Stimulated activated CD4-positive, alpha-beta T cell treated with anti-CD3 and anti-CD28 coated beads, Interleukin-4, amount 100 ng/mL, for 48 hours (primary cell): ENCODE results near the gene AGPAT4.
"Not testable (repeated sequence)": the region's sequence is repeated elsewhere in the genome, so short reads cannot be mapped to it uniquely, and the experiment has no call there.

Experiments used
- DNase-seq, 2 donors: peaks; one replicate each; pipeline ENCODE4 v3.0.0-alpha.2; 2020; ENCODE audit warnings: low read depth in 2 of 2

The AGPAT4 gene, protein sequence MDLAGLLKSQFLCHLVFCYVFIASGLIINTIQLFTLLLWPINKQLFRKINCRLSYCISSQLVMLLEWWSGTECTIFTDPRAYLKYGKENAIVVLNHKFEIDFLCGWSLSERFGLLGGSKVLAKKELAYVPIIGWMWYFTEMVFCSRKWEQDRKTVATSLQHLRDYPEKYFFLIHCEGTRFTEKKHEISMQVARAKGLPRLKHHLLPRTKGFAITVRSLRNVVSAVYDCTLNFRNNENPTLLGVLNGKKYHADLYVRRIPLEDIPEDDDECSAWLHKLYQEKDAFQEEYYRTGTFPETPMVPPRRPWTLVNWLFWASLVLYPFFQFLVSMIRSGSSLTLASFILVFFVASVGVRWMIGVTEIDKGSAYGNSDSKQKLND

DNA sequence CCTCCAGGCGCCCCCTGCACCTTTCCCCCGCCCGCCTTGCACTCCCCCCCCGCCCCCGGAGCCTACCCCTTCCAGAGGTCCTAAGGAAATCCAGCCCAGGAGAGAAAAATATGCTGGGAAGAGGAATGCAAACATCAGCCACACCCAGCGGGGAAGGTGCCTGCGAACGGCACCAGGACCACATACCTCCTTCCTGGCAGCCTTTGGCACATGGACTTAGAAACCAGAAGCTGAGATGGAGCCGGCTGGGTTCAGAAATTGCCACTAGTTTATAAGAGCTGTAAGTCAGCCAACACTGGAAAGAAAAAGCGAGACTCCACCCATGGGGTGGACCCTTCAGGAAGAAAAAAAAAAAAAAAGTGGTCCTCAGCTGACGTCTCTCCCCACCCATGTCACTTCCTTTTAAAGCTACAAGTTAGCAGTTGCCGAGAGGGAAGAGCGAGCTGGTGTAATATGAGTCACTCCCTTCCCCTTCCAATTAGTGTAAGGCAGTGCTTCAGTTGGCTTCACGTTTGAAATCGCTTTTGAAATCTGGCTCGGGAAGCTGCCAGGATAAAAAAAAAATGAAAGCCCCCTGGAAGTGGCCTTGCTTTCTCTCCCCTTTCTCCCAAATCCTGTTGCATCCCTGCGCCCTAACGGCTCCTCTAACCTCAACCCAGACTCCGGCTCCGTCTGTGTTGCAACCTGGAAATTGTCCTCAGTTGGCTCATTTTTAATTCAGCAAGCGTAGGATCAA lies at the start of gene AGPAT4:
Gene AGPAT4, minus strand, starts transcription at position 310 of the 736 bp plus-strand sequence. CDS start 41,848 bp downstream, outside the sequence.
- peak in 1 of 2 donors; percentile 47 for DNase-seq

DNA sequence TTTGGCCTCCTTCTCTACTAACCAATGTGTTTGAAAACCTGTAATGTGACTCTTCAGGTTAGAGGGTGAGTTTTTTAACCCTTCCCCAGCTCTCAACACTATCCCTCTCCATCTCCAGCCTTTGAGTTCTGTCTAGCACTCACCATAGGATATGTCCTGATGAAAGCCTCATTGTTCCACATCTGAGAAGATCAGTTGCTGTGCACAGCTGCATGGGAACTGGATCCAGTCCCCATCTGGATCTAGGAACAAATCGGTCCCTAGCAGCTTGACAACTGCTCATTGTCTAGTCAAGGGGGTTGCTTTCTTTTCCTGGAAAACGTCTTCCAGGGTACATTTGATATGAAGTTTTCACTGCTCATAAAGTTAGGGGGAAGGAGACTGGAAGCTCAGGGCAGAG lies 45.4 kb upstream of the AGPAT4 start:
- no peak for DNase-seq

- no peak for DNase-seq
Measured at GRCh38 chr6:161318456-161318855, 44.6 kb upstream of the AGPAT4 start.

DNA sequence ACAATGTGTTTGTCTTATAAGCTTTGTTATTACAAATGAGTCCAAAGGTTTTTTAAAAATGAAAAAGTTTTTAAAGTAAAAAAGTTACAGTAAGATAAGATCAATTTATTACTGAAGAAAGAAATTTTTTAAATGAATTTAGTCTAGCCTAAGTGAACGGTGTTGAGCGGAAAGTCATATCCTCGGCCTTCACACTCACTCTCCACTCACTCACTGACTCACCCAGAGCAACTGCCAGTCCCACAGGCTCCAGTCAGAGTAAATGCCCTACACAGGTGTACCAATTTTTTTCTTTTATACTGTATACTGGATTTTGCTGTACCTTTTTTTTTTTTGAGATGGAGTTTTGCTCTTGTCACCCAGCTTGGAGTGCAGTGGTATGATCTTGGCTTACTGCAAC lies 42.7 kb upstream of the AGPAT4 start:
- no peak for DNase-seq

DNA sequence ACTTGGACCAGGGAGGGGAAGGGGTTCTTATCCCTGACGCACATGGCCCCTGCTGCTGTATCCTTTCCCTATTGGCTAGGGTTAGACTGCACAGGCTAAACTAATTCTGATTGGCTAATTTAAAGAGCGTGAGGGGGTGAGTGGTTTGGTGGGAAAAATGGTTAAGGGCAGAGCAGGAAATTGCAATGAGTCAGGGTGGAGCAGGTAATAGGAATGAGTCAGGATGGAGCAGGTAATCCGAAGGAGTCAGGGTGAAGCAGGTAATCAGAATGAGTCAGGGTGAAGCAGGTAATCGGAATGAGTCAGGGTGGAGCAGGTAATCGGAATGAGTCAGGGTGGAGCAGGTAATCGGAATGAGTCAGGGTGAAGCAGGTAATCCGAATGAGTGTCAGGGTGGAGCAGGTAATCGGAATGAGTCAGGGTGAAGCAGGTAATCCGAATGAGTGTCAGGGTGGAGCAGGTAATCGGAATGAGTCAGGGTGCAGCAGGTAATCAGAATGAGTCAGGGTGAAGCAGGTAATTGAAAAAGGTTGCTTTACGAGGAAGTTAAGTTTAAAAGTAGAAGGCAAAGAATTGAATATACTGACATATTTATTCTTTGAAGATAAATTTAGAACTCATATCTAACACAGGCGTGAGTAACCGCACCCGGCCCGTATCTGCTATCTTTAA lies 41.5 kb upstream of the AGPAT4 start:
- DNase-seq: not testable (repeated sequence)

GRCh38 chr6:161314541-161315245 lies 40.8 kb upstream of the AGPAT4 start:
- not testable (repeated sequence) for DNase-seq

DNA sequence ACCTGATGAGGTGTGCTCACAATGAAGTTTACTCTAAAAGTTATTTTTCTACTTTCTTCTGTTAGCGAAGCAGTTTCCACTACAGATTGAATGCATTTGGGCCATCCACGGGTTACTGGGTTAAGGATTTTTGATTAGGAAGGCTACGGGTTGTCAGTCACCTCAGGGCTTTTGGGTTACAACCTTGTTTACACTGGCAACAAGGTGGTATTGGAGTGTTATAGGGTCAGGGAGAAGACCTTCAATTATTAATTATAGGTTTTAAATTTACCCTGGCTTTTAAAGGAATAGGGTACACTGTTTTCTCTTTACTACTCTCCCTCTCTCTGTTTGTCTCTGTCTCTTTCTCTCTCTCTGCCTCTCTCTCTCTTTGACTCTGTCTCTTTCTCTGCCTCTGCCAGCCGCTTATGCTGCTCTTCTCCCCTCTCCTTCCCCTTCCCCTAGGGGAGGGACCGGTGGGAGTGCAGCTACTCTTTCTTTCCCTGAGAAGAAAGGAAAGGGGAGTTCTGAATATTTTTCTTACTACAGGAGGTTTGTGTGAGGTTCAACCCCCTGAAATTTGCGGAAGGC lies 40.2 kb upstream of the AGPAT4 start:
- DNase-seq: no peak

- not testable (repeated sequence) for DNase-seq
Measured at GRCh38 chr6:161313475-161313874, 39.6 kb upstream of the AGPAT4 start.

GRCh38 chr6:161309774-161310173 lies 35.9 kb upstream of the AGPAT4 start:
- not testable (repeated sequence) for DNase-seq

GRCh38 chr6:161308075-161308655 lies 34.3 kb upstream of the AGPAT4 start:
- no peak for DNase-seq

GRCh38 chr6:161305860-161306259 lies 32.0 kb upstream of the AGPAT4 start:
- DNase-seq: no peak

GRCh38 chr6:161303628-161304340 lies 29.9 kb upstream of the AGPAT4 start:
- DNase-seq: no peak

DNA sequence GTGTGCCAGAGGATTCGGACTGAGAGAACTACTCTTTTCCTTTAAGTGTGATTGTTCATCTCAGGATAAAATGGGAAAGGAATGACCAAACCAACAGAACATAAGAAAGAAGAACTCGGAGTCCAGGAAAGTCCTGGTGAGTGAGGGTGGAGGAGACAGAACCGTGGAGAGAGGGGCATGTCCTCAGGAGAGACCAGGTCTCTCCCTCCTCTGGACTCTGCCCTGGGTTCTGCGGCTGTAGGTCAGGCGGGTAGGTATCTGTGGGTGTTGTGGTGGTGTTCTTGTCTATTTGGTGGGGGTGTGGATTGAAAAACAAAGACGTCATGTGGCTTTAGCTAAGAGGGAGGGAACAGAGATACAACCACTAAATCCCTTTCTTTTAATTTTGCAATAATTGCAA lies 29.1 kb upstream of the AGPAT4 start:
- DNase-seq: no peak

- DNase-seq: no peak
Measured at GRCh38 chr6:161301338-161301737, 27.5 kb upstream of the AGPAT4 start.

- no peak for DNase-seq
Measured at GRCh38 chr6:161300823-161301222, 27.0 kb upstream of the AGPAT4 start.

DNA sequence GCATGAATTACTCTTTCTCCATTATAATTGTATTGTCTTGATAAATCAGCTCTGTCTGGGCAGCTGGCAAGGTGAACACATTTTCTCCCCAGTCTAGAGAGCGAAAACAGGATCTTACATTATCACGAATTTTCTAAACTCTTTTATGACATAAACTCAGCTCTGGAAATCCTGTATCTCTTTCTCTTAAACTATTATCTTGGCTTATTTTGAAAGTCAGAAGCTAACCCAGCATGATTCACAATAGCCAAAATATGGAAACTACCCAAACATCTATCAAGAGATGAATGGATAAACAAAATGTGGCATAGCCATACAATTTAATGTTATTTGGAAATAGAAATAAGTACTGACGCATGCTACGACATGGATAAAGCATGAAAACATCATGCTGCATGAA lies 25.9 kb upstream of the AGPAT4 start:
- DNase-seq: no peak

- no peak for DNase-seq
Measured at GRCh38 chr6:161295784-161296183, 21.9 kb upstream of the AGPAT4 start.

DNA sequence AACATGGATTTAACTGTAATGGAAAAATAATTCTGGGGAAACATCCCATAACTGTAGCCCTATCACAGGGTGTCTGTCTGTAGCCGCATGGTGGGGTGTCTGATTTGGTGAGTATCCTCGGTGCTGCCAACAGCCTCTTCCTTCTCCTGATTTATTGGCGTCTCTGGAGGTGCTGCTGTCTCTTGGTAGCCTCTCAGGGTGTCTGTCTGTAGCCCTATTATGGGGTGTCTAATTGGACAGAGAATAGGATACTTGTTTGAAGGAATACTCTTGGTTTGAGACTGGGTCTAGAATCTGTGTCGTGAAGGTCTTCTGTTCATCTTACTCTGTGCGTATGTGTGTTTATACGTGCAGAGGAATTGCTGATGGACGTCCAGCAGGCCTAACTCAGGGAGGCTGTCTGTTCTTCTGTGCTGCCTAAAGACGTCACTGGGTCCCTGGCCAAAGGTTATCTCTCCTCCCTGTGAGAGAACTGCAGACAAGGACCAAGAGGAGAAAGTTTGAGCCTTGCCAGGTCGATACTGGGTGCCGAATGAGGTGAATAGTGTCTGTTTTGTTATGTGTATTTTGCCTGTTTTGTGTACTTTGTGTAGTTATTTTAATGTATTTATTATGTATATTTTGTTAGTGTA lies 18.9 kb upstream of the AGPAT4 start:
- no peak for DNase-seq

GRCh38 chr6:161292145-161292544 lies 18.3 kb upstream of the AGPAT4 start:
- no peak for DNase-seq

DNA sequence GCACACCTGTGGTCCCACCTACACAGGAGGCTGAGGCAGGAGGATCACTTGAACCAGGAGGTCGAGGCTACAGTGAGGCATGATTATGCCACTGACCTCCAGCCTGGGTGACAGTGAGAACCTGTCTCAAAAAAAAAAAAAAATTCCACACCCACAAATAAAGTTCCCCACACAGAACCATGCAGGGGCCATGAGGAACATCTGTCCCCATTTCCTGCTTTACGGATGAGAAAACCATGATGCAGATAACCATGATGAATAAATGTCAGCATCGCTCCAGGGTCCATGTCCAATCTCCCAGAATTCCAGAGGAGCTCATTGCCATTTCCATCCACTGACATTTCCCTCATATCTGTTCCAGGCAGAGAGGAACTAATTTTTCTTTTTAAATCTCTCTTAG lies 16.9 kb upstream of the AGPAT4 start:
- DNase-seq: no peak
